Endothelial cell of umbilical vein (primary cell): ENCODE data around the gene FRMD4A.

ENCODE experiments used
- EZH2 ChIP-seq: IDR thresholded peaks from 2 replicates; pipeline ENCODE4 v1.6.1; 2012; ENCODE audit warnings: borderline replicate concordance, low read depth, mild to moderate bottlenecking, moderate library complexity, low read length, inconsistent platforms; ENCODE audit not compliant: severe bottlenecking
- FOS ChIP-seq: IDR thresholded peaks from 2 replicates; pipeline ENCODE4 v1.6.1; 2011; ENCODE audit warnings: mild to moderate bottlenecking, low read length, moderate library complexity, borderline replicate concordance; ENCODE audit not compliant: insufficient read depth
- GATA2 ChIP-seq: IDR thresholded peaks from 2 replicates; pipeline ENCODE4 v1.7.0; 2011; ENCODE audit warnings: low read depth, mild to moderate bottlenecking, moderate library complexity, mixed read lengths, low read length; ENCODE audit not compliant: insufficient read length, insufficient read depth
- JUN ChIP-seq: IDR thresholded peaks from 2 replicates; pipeline ENCODE4 v1.6.1; 2011; ENCODE audit warnings: borderline replicate concordance, low read depth; ENCODE audit not compliant: insufficient read length, insufficient read depth
- MYC ChIP-seq: IDR thresholded peaks from one replicate; pipeline ENCODE4 v1.6.1; 2011; ENCODE audit warnings: mild to moderate bottlenecking, low read depth, low read length
- POLR2A ChIP-seq: IDR thresholded peaks from 2 replicates; pipeline ENCODE4 v1.6.1; 2012; ENCODE audit warnings: low read depth, mild to moderate bottlenecking, control low read depth, low read length
- POLR2AphosphoS5 ChIP-seq: IDR thresholded peaks from 2 replicates; pipeline ENCODE4 v1.6.1; 2012; ENCODE audit warnings: low read depth, mild to moderate bottlenecking, control low read depth, low read length, moderate library complexity; ENCODE audit not compliant: insufficient read depth
- TF ChIP-seq, protein P1 (sequence below), 2 donors: IDR thresholded peaks; 1 replicate in 1 of 2; 2 replicates in 1 of 2; pipeline ENCODE4 v1.5.1; 2011; ENCODE audit warnings: low read length in 2 of 2, mild to moderate bottlenecking in 2 of 2, moderate library complexity in 2 of 2, control low read depth in 1 of 2, inconsistent platforms in 1 of 2, low read depth in 1 of 2; ENCODE audit not compliant: insufficient read depth in 1 of 2; ENCODE audit errors: extremely low read depth in 1 of 2
- TF ChIP-seq, protein P2 (sequence below): IDR thresholded peaks from 2 replicates; pipeline ENCODE4 v1.6.1; 2011; ENCODE audit not compliant: insufficient read depth, insufficient read length

DNA sequence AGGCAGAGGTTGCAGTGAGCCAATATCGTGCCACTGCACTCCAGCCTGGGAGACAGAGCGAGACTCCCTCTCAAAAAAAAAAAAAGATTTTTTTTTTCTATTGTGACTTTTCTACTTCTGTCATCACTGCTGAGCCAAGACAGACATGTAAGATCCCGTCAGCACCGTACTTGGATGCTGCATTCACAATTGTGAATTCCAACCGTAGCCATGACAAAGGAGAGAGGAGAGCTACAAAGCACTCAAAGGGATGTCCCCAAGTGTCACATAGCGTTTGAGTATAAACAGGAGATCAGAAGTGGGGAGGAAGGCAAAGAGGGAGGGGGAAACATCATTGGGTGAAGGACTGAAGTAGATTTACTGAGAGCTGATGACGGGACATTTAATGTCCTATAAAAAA is 599.8 kb downstream of the FRMD4A start:
- TF ChIP-seq, protein P1, sequence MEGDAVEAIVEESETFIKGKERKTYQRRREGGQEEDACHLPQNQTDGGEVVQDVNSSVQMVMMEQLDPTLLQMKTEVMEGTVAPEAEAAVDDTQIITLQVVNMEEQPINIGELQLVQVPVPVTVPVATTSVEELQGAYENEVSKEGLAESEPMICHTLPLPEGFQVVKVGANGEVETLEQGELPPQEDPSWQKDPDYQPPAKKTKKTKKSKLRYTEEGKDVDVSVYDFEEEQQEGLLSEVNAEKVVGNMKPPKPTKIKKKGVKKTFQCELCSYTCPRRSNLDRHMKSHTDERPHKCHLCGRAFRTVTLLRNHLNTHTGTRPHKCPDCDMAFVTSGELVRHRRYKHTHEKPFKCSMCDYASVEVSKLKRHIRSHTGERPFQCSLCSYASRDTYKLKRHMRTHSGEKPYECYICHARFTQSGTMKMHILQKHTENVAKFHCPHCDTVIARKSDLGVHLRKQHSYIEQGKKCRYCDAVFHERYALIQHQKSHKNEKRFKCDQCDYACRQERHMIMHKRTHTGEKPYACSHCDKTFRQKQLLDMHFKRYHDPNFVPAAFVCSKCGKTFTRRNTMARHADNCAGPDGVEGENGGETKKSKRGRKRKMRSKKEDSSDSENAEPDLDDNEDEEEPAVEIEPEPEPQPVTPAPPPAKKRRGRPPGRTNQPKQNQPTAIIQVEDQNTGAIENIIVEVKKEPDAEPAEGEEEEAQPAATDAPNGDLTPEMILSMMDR (IDR thresholded peaks at IDR 0.05; ENCODE audit: extremely low read depth in 1 of 2, insufficient read depth in 1 of 2, low read depth in 1 of 2, low read length in 2 of 2), result no peak
- TF ChIP-seq GATA2, result no peak
- TF ChIP-seq POLR2AphosphoS5, result no peak
- no peak for TF ChIP-seq POLR2A
- TF ChIP-seq EZH2, result no peak
- TF ChIP-seq JUN, result no peak
- no peak for TF ChIP-seq MYC
- TF ChIP-seq, protein P2, sequence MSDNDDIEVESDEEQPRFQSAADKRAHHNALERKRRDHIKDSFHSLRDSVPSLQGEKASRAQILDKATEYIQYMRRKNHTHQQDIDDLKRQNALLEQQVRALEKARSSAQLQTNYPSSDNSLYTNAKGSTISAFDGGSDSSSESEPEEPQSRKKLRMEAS, result no peak
- TF ChIP-seq FOS, result no peak
